Nephron progenitor cell (in vitro differentiated cells): Measurements from ENCODE around the gene CNST.
"Not testable (repeated sequence)": the region's sequence is repeated elsewhere in the genome, so short reads cannot be mapped to it uniquely, and the experiment has no call there.

ENCODE experiments used
- DNase-seq: peaks from one replicate; pipeline ENCODE4 v3.0.0; 2021
- H3K27ac Mint-ChIP-seq: 2 replicates; pipeline ENCODE4 v1.8.0; 2021; ENCODE audit warnings: mild to moderate bottlenecking, moderate library complexity, mixed read lengths
- H3K27me3 Mint-ChIP-seq: 2 replicates; pipeline ENCODE4 v1.8.0; 2021; ENCODE audit warnings: mild to moderate bottlenecking, low read depth, mixed read lengths; ENCODE audit not compliant: poor library complexity
- H3K36me3 Mint-ChIP-seq: 2 replicates; pipeline ENCODE4 v1.8.0; 2021; ENCODE audit warnings: low read depth, mixed read lengths
- H3K4me1 Mint-ChIP-seq: 2 replicates; pipeline ENCODE4 v1.8.0; 2021; ENCODE audit warnings: mixed read lengths
- H3K4me3 Mint-ChIP-seq: 2 replicates; pipeline ENCODE4 v1.8.0; 2021; ENCODE audit warnings: mild to moderate bottlenecking, moderate library complexity, mixed read lengths
- H3K9me3 Mint-ChIP-seq: 2 replicates; pipeline ENCODE4 v1.8.0; 2021; ENCODE audit warnings: mild to moderate bottlenecking, moderate library complexity, mixed read lengths
- TF ChIP-seq, protein P1 (sequence below): fragments of 200-600 bp; sonication (generic); IDR thresholded peaks from 2 replicates; pipeline ENCODE4 v1.5.0; 2021; ENCODE audit warnings: antibody characterized with exemption

Gene CNST

DNA sequence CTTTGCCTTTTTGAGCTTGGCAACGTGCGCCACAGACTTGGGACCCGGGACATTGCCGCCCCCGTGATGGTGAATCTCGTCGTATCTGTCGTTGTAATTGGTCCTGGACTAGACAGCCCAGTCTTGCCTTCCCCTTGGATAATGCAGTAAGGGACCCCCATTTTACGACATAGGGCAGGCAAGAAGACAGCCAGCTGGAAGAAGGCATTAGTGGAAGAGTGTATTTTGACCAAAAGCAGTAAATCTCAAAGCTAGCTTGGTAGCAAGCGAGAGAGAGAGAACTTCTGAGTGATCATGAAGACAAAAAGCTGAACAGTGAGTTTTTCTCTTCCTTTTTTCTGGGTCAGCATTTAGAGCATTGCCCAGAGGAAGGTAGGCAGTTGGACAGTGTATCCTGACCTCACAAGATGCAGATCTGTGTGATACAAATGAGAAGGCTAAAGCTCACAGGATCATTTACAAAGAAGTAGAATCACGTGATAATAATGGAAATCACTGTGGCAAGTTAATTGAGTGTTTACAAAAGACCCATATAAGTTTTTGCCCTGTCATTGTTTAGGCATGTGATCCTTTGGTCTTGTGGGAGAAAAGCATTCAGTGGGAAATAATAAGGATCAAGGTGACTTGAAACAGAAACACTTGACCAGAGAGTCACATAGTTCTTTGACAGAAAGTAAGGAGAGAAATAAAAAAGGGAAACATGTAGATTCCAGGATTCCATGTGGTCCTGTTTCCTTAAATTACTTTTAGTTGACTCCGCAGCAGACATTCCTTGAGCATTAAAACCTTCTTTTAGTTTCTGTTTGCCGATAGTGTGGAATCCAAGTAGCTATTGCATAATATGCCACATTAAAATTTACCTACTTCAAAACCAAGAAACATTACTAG, 66.3 kb downstream of the CNST start:
- no peaks in the 10 kb centered on the region for H3K27me3 Mint-ChIP-seq
- TF ChIP-seq, protein P1, sequence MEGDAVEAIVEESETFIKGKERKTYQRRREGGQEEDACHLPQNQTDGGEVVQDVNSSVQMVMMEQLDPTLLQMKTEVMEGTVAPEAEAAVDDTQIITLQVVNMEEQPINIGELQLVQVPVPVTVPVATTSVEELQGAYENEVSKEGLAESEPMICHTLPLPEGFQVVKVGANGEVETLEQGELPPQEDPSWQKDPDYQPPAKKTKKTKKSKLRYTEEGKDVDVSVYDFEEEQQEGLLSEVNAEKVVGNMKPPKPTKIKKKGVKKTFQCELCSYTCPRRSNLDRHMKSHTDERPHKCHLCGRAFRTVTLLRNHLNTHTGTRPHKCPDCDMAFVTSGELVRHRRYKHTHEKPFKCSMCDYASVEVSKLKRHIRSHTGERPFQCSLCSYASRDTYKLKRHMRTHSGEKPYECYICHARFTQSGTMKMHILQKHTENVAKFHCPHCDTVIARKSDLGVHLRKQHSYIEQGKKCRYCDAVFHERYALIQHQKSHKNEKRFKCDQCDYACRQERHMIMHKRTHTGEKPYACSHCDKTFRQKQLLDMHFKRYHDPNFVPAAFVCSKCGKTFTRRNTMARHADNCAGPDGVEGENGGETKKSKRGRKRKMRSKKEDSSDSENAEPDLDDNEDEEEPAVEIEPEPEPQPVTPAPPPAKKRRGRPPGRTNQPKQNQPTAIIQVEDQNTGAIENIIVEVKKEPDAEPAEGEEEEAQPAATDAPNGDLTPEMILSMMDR: no peak
- peaks cover 7% of the 10 kb centered on the region for H3K9me3 Mint-ChIP-seq
- no peak overlapping the region for H3K4me3 Mint-ChIP-seq
- peaks cover 22% of the 10 kb centered on the region for H3K36me3 Mint-ChIP-seq
- peak overlapping the region; percentile 70 for H3K27ac Mint-ChIP-seq
- peaks cover 9% of the 10 kb centered on the region for H3K4me1 Mint-ChIP-seq
- no peak for DNase-seq

DNA sequence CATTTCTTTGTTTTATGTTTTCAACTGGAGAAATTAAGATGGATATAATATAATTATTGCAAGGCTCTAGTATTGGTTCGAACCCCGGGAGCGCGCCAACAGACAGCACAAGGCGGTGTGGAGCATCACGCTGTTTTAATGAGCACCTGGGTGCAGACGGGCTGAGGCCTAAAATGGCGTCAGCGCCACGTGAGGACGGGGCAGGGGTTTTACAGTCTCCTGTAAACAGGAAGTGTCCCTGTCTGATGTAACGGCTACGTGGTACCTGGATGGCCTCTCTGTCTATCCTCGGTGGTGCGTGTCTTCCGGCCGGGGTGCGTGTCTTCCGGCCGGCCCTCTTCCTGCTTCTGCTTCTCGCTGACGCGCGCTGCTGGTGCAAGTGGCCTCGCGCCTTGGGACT, 68.4 kb downstream of the CNST start:
- DNase-seq, H3K27me3 Mint-ChIP-seq, H3K4me1 Mint-ChIP-seq, H3K4me3 Mint-ChIP-seq, H3K9me3 Mint-ChIP-seq, H3K27ac Mint-ChIP-seq: not testable (repeated sequence)
- H3K36me3 Mint-ChIP-seq: peaks cover 14% of the 10 kb centered on the region

DNA sequence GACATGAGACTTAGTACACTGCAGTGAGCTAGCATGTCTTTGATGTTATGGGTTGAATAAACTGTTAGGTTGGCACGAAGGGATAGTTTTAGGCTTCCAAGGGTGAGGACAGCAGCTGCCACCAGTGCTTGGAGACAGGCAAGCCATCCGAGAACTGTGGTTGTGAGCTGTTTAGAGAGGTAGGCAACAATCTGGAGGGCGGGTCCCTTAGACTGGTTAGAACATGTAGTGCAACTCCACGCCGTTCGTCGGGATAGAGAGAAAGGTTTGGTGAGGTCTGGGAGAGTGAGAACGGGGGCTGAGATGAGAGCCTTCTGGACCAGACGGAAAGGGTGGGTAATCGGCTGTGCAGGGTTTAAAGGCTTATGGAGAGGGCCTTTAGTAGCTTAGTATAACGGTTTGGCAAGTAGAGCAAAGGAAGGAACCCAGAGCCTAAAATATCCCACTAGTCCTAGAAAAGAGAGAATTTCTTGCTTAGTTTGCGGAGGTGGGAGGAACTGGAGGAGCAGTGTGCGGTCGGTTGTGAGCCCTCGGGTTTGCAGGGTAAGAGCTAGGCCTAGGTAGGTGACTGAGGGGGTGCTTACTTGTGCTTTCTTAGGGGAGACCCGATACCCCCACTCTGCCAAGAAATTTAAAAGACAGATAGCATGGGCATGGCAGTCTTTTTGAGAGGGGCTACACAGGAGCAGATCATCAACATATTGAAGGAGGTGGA, 72.8 kb downstream of the CNST start:
- H3K4me1 Mint-ChIP-seq: no peaks in the 10 kb centered on the region
- no peak overlapping the region for H3K27ac Mint-ChIP-seq
- peaks cover 12% of the 10 kb centered on the region for H3K36me3 Mint-ChIP-seq
- TF ChIP-seq, protein P1: no peak
- H3K4me3 Mint-ChIP-seq: no peak overlapping the region
- H3K27me3 Mint-ChIP-seq: no peaks in the 10 kb centered on the region
- peaks cover 13% of the 10 kb centered on the region for H3K9me3 Mint-ChIP-seq
- DNase-seq: no peak

DNA sequence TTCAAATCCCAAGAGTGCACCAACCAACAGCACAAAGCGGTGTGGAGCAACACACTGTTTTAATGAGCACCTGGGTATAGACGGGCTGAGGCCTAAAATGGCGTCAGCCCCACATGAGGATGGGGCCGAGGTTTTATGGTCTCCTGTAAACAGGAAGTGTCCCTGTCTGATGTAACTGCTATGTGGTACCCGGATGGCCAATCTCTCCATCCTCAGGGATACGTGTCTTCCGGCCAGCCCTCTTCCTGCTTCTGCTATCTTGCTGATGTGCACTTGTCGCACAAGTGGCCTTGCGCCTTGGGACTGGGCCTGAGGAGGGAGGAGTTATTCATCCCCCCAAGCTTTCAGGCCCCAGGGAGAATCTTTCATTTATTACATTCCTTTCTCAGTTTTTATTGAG, 73.5 kb downstream of the CNST start:
- Mint-ChIP-seq H3K27ac (no peak overlapping the region), H3K4me3 (no peak overlapping the region), H3K9me3 (peaks cover 10% of the 10 kb centered on the region), H3K27me3 (no peaks in the 10 kb centered on the region), H3K4me1 (no peaks in the 10 kb centered on the region), H3K36me3 (peaks cover 18% of the 10 kb centered on the region)
- TF ChIP-seq, protein P1: no peak
- DNase-seq: no peak

DNA sequence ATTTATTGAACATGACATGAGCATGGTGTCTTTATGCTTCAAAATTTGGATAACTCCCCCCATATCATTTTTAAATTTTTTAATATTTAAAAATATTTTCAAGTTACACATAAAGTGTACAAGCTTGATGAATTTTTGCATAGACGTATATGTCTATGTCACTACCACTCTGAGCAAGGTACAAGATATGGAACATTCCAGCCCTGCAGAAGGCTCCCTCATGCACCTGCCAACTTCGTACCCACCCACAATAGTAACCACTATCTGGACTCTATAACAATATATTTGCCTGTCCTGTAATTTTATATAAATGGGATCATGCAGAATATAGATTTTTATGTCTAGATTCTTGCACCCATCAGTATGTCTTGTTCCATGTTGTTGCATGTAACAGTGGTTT, 74.5 kb downstream of the CNST start:
- Mint-ChIP-seq H3K4me3 (no peak overlapping the region), H3K27ac (no peak overlapping the region), H3K9me3 (peaks cover 9% of the 10 kb centered on the region), H3K27me3 (no peaks in the 10 kb centered on the region), H3K36me3 (peaks cover 22% of the 10 kb centered on the region), H3K4me1 (no peaks in the 10 kb centered on the region)
- DNase-seq: no peak
- TF ChIP-seq, protein P1: no peak

DNA sequence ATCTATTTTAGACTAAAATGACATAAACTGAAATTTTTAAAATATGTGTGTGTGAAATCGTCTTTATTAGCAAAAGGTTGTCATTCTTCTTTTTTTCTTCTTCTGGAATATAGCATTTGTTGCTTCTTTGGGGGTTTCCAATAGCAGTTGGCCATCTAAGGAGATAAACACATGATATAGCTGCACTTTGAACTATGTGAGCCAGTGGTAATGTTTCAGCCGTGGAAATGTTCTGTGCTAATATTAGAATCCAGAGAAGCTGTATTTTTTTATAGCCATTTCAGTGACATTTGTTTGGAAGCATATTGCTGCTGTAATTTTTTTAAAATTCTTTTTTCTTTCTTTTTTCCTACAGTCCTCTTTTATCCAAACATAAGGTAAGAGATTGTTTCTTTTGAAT, 75.1 kb downstream of the CNST start:
- TF ChIP-seq, protein P1: no peak
- H3K9me3 Mint-ChIP-seq: peaks cover 6% of the 10 kb centered on the region
- no peaks in the 10 kb centered on the region for H3K4me1 Mint-ChIP-seq
- no peaks in the 10 kb centered on the region for H3K27me3 Mint-ChIP-seq
- H3K4me3 Mint-ChIP-seq: no peak overlapping the region
- peaks cover 22% of the 10 kb centered on the region for H3K36me3 Mint-ChIP-seq
- no peak for DNase-seq
- no peak overlapping the region for H3K27ac Mint-ChIP-seq
